ENCODE results near the gene UBE2E2. TPM values are rescaled to one million over a fixed set of nuclear protein-coding genes. Genes with fewer than 3 reads are reported as not detected.

Gene UBE2E2
- total and polyA plus RNA-seq, 2 donors (not counting 1 experiment from before 2014, with no cell fraction given), result 16.0 to 45.0 TPM

- Histone ChIP-seq H3K36me3 (replicated peaks in 1 of 2; ENCODE audit: control extremely low read depth in 1 of 2, control insufficient read depth in 1 of 2, extremely low read depth in 1 of 2, insufficient read depth in 2 of 2, low read length in 1 of 2) (peaks cover 0 to 15% of the 10 kb centered on the region in 2 experiments), H3K79me2 (ENCODE audit: control insufficient read depth, insufficient read depth, low read length) (peaks cover 39% of the 10 kb centered on the region), H2AFZ (ENCODE audit: insufficient read depth, low read depth, low read length, poor library complexity, severe bottlenecking) (no peak overlapping the region), H3K4me1 (ENCODE audit: control insufficient read depth in 2 of 2, insufficient read depth in 2 of 2, low read length in 2 of 2) (peaks cover 4 to 8% of the 10 kb centered on the region in 2 donors), H3K27ac (ENCODE audit: low read length in 2 of 2) (no peak overlapping the region), H3K4me3 (ENCODE audit: control extremely low read depth in 1 of 5, extremely low read depth in 1 of 5, insufficient read depth in 1 of 5, low read depth in 2 of 5, low read length in 4 of 5) (no peak overlapping the region), H3K9ac (ENCODE audit: low read length) (no peak overlapping the region), H3K27me3 (replicated peaks in 1 of 4; ENCODE audit: control extremely low read depth in 1 of 4, control insufficient read depth in 3 of 4, insufficient read depth in 4 of 4, low read length in 3 of 4) (no peaks in the 10 kb centered on the region), H3K4me2 (replicated peaks; ENCODE audit: low read depth, low read length, poor library complexity, severe bottlenecking) (no peak overlapping the region), H4K20me1 (ENCODE audit: control insufficient read depth, insufficient read depth, low read length, poor library complexity, severe bottlenecking) (peaks cover 18% of the 10 kb centered on the region), H3K9me3 (ENCODE audit: control extremely low read depth in 1 of 3, control insufficient read depth in 2 of 3, insufficient read depth in 1 of 3, low read length in 2 of 3) (peaks cover 6 to 46% (median 45%) of the 10 kb centered on the region in 3 donors)
- H3K4me3 Mint-ChIP-seq, result no peak overlapping the region
- peaks cover 21% of the 10 kb centered on the region for H3K4me1 Mint-ChIP-seq
- ChIA-PET CTCF (no interaction called here), POLR2A (no interaction called here)
- no peak overlapping the region for H3K27ac Mint-ChIP-seq
- ATAC-seq (ENCODE audit: low read depth) (no peak), DNase-seq (no peak)
- intact Hi-C loops (cut with micrococcal nuclease), result no loop called here
- H3K27me3 Mint-ChIP-seq, result no peaks in the 10 kb centered on the region
- H3K9me3 Mint-ChIP-seq (ENCODE audit: insufficient read depth), result peaks cover 12% of the 10 kb centered on the region
- TF ChIP-seq CTCF (IDR thresholded peaks at IDR 0.05) (no peak), EZH2 (IDR thresholded peaks at IDR 0.05; ENCODE audit: borderline replicate concordance, insufficient read depth, low read depth, low read length, poor library complexity, severe bottlenecking) (no peak)
- no CpG with 5 or more reads among the region's 3 CpGs for WGBS (ENCODE audit: insufficient coverage)
These were observed 278.6 kb downstream of the UBE2E2 start for GRCh38 chr3:23481616-23482278.

GRCh38 chr3:23484386-23484785 lies 281.3 kb downstream of the UBE2E2 start:
- H3K27ac Mint-ChIP-seq, result no peak overlapping the region
- POLR2A ChIA-PET, result no interaction called here
- WGBS (ENCODE audit: insufficient coverage), result 96% methylated on average over 3 of the region's 4 CpGs

More at GRCh38 chr3:23484386-23484785, 281.3 kb downstream of the UBE2E2 start:
- Histone ChIP-seq H3K4me3 (ENCODE audit: control extremely low read depth in 1 of 5, extremely low read depth in 1 of 5, insufficient read depth in 1 of 5, low read depth in 2 of 5, low read length in 4 of 5) (no peak overlapping the region), H3K27ac (ENCODE audit: low read length in 2 of 2) (no peak overlapping the region), H3K9ac (ENCODE audit: low read length) (no peak overlapping the region), H3K79me2 (ENCODE audit: control insufficient read depth, insufficient read depth, low read length) (peaks cover 35% of the 10 kb centered on the region), H3K4me1 (ENCODE audit: control insufficient read depth in 2 of 2, insufficient read depth in 2 of 2, low read length in 2 of 2) (peaks cover 7 to 8% of the 10 kb centered on the region in 2 donors), H3K9me3 (ENCODE audit: control extremely low read depth in 1 of 3, control insufficient read depth in 2 of 3, insufficient read depth in 1 of 3, low read length in 2 of 3) (peaks cover 5 to 40% (median 32%) of the 10 kb centered on the region in 3 donors), H2AFZ (ENCODE audit: insufficient read depth, low read depth, low read length, poor library complexity, severe bottlenecking) (no peak overlapping the region), H3K4me2 (replicated peaks; ENCODE audit: low read depth, low read length, poor library complexity, severe bottlenecking) (no peak overlapping the region), H3K27me3 (replicated peaks in 1 of 4; ENCODE audit: control extremely low read depth in 1 of 4, control insufficient read depth in 3 of 4, insufficient read depth in 4 of 4, low read length in 3 of 4) (no peaks in the 10 kb centered on the region), H3K36me3 (replicated peaks in 1 of 2; ENCODE audit: control extremely low read depth in 1 of 2, control insufficient read depth in 1 of 2, extremely low read depth in 1 of 2, insufficient read depth in 2 of 2, low read length in 1 of 2) (peaks cover 0 to 9% of the 10 kb centered on the region in 2 experiments), H4K20me1 (ENCODE audit: control insufficient read depth, insufficient read depth, low read length, poor library complexity, severe bottlenecking) (peaks cover 17% of the 10 kb centered on the region)
- Mint-ChIP-seq H3K4me3 (no peak overlapping the region), H3K27me3 (no peaks in the 10 kb centered on the region), H3K4me1 (peaks cover 31% of the 10 kb centered on the region), H3K9me3 (ENCODE audit: insufficient read depth) (peaks cover 5% of the 10 kb centered on the region)
- ATAC-seq (ENCODE audit: low read depth) (no peak), DNase-seq (no peak)
- no peak for TF ChIP-seq CTCF (IDR thresholded peaks at IDR 0.05)
- TF ChIP-seq EZH2 (IDR thresholded peaks at IDR 0.05; ENCODE audit: borderline replicate concordance, insufficient read depth, low read depth, low read length, poor library complexity, severe bottlenecking), result no peak
- CTCF ChIA-PET, result interaction anchor here (0.7 kb wide), 1 partner anchor 537 kb away, joined by 3 read pairs; no protein-coding TSS in a partner anchor
- intact Hi-C loops (cut with micrococcal nuclease), result no loop called here

Data from B cell (primary cell).